Loucy (cell line): ENCODE data around the gene SYNE1.

Experiments used
- CTCF ChIP-seq: fragments of 200-600 bp; sonication (generic); conservative IDR thresholded peaks from 2 replicates; pipeline ENCODE4 v1.5.1; 2014; ENCODE audit warnings: mild to moderate bottlenecking, antibody characterized with exemption, low read length
- EZH2phosphoT487 ChIP-seq: fragments of 200-600 bp; IDR thresholded peaks from 2 replicates; pipeline ENCODE4 v1.6.1; 2018; ENCODE audit warnings: antibody characterized with exemption, mild to moderate bottlenecking, moderate library complexity, borderline replicate concordance

DNA sequence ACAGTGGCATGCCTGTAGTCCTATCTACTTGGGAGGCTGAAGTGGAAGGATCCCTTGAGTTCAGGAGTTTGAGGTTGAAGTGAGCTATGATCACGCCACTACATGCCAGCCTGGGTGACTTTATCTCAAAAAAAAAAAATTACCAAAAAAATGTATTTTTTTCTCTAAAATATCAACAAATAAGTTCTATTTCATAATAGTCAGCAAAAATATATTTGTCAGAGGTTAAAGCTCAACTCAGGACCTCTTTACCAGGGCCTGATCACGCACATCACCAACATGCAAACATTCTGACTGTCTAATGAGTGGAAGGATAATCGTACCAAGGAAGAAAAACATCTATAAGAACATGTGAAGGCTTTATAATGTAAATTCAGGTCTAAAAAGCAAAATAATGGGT is 387.0 kb downstream of the SYNE1 start:
- no peak for TF ChIP-seq CTCF
- no peak for TF ChIP-seq EZH2phosphoT487
